Measurements from ENCODE around the gene MYLK.

- TF ChIP-seq CTCF (IDR thresholded peaks at IDR 0.05) (no peak), POLR2A (IDR thresholded peaks at IDR 0.05) (no peak)
These were observed 245.0 kb downstream of the MYLK start for GRCh38 chr3:123638936-123639689.
